Measurements from ENCODE around the gene VSX1.
A peak's percentile ranks its signal among the peaks of the same experiment; 100 is the strongest.

VSX1 gene

DNA sequence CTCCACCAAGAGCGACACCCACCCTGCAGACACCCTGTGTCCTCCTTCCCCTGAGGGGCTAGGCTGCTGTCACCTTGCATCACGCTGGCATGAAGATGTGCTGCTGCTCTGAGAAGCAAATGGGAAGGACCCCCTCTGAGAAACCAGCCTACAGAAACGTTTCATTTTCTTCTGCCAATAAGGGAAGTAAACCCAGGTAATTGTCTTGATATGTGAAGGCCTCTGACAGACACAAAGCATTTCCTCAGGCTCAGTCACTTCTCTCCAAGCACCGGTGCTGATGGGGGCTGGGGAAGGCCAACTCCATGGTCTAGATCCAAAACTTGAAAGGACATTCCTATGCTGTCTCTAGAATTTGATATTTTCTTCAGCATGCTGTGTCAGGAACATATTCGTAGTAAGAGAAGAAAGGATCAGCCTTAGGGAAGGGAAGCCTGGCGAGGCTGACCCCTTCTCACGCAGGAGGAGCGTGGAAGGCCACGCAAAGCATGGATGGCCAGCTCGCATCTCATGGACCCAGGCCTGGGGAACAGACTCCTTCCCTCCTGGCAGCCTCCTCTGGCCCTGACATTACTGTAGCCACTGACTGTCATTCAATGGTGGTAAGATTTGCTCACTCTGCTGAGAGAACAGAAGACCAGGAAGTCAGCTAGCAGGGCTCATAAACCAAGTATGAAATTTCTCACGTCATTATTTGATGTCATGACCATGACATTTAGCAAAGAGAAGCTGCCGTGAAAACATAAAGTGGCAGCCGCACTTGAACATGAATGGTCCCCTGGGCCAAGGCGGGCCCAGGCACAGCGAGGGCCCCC lies 44.4 kb downstream of the VSX1 start:
- DNase-seq, result peak; percentile 13

DNA sequence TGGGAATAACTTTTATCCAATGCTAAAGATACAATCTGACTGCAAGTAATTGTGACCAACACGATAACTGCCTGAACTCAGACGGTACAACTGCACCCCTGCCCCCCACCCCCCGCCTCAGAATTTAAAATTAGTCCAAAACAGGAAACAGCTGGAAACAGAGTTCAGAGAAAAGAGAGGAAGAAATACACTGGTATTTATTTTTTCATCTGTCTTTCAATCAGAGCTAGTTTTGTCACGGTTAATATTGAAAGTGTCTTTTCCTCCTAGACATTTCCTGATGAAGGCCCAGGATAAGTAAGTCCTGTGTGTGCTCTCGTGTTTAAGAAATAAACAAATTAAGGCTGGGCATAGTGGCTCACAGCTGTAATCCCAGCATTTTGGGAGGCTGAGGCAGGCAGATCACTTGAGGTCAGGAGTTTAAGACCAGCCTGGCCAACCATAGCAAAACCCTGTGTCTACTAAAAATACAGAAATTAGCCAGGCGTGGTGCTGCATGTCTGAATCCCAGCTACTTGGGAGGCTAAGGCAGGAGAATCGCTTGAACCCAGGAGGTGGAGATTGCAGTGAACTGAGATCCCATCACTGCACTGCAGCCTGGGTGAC lies 45.5 kb downstream of the VSX1 start:
- peak; percentile 17 for DNase-seq

DNA sequence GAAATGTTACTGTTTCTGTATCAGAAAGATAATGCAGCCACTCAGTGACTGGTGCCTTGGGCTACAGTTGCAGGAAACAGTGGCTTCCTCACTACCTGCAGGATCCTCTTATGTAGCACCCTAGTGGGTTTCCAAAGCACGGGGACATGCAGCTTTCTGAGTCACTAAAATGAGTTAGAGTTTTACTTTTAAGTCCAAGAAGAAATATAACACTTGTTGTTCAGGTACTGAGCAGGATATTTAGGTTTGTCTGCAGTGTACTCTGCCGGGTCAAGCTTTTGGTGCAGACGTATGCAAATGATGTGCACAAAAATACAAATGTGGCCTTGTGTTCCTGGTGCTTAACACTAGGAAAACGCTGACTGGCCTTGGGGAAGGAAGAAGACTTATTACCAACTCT lies 46.0 kb downstream of the VSX1 start:
- no peak for DNase-seq

DNA sequence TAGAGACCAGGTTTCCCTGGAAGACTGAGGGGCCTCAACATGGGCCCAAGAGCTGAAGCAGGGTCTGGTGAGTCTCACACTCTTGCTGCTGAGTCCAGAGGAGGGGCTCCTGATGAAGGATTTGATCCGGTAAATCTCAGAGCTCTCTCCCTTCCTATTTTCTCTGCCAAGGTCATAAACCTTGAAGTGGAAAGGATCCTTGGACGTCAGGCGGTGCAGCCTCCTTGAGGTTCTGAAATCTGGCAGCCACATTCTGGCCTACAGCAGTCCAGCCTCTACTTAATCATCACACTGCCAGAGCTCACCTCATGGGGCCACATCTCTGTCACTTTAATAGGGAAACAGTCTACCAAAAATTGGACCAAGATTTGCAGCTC lies 48.0 kb downstream of the VSX1 start:
- DNase-seq, result peak; percentile 13

DNA sequence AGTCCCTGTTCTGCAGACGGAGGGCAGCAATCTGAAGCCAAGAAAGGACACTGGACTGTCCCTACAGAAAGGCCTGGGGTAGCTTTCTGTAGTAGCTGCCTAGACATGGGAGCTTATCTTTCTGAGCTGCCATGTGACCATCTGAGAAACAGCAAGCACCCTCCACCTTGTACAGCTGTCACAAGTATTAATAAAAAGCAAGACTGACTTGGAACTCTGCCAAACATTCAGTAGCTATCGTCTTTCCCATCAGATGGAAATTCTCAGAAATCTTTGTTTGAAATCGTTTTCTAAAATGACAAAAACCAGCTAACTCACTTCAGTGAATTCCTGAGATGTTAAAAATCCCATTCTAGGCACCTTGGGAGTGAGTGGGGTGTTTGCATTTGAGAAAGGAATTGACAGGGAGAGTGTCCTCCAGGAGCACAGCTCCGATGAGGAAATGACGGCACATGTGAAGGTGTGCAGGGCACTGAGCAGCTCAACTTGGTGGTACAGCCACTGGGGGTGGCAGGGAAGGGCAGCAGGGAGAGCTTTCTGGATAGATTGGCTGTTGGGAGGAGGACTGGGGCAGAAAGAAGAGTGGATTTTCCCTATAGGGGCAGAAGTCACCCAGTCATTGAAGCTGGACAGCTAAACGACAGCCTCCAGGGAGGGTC lies 48.5 kb downstream of the VSX1 start:
- no peak for DNase-seq

DNA sequence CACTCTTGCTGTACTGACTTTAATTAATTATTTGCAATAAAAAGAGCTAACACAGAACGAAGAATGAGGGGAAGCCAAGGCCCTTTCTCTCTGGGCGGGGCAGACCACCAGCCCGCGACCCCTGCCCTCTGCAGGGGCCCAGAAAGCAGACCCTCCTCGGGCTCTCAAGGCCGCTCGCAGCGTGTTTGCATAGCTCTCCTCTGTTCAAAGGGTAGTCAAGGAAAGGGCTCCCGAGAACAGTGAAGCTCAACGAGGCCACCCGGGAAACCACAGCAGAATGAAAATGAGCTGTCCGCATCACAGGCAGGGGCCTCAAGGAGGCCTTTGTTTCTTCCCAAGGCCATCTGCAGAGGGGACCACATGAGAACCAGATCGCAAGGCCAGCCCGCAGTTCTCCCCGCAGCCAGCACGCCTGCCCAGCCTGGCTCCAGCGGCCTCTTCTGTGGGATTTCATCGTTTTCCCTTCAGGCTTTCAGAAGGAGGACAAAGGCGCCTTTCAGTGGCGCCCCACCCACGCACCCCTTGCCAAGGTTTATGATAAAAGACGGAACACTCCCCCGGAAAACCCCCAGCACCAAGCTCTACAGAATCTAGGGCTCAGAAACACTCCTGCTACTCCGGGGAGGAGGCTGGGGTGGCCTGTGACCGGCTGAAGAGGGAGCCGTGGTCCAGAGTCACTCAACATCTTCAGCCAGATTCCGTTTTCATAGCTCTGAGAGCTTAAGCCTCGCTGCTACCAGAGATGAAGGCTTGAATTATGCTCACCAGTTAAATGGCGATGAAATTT lies 49.3 kb downstream of the VSX1 start:
- DNase-seq, result peak; percentile 71

DNA sequence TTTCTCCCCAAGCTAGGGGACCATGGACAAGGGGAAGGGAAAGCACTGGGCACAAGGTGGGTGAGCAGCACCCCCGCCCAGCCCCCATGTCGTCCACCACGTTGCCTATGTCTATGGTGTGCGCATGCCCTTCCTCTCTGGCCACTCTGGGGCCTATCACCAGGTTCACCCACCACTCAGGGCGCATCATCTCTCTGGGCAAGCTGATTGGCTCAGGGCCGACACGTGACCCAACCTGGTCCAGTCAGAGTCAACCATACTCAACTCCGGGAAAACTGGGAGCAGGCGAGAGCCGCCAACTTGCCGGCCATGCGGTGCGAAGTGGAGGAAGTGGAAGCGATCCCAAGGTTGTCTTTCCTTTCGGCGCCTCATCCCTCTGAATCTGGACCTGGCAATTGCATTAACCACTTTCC lies 49.9 kb downstream of the VSX1 start:
- peak; percentile 14 for DNase-seq

DNA sequence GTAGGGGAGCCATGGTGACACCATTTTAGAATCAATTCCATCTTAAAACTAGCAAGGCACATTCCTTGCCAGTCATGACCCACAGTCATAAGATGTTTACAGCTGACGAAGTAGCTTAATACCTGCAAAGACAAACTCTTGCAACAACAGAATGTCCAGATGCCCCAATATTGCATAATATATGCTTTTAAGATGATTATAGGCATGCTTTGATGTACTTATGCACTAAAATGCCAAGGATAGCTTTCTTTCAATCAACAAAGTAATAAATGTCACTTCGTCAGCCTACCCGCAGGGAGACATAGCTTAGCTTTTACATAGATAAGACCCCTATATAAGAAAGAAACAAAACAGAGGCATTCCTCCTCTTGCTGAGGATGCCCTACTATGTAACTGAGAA lies 50.7 kb downstream of the VSX1 start:
- no peak for DNase-seq

DNA sequence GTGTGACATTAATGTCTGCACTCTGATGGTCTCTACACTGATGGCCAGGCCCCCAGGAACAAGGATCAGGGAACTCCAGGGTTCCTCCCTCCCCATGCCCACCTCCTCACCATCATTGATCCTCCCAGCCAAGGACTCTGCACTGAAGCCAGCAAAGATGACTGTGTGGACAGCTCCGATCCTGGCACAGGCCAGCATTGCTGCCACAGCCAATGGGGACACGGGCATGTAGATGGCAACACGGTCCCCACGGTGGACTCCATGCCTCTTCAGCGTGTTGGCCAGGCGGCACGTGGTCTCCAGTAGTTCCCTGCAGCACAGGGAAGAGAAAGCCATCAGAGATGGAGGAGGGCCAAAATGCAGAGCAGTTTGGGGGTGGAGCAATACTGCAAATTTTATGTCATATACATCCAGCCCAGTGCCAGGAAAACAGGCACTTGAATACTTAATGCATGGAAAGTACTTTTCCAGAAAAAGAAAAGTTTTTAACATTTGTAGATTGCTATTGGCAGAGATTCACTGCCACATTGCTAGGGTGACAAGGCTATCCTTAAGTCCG lies 51.2 kb downstream of the VSX1 start:
- peak; percentile 13 for DNase-seq

DNA sequence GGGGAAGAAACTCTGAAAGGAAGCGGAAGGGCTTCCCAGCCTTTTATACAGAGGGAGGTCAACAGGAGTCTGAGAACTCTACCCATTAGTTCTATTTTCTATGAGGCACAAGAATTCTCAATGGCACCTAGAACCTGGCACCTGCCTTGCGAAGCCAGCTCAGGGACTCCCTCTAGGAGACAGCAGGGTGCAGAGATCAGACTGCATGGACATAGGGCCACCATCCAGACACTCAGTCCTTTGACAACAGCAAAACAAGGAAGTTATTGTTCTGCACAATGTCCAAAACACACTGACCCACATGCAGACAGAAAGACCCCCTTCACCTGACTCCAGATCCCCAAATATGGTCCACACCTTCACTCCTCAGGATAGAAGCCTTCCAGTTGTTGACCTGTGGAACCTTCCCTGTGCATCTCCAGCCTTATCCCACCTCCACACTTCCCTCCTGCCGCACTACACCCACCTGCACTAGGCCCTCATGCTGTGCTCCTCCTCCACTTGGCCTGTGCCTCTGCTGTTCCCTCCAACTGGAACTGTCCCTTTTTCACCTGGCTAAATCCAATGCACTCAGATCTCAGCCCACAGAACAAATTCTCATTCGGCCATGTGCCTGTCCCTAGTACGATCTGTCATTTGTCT lies 51.8 kb downstream of the VSX1 start:
- DNase-seq, result peak; percentile 3

DNA sequence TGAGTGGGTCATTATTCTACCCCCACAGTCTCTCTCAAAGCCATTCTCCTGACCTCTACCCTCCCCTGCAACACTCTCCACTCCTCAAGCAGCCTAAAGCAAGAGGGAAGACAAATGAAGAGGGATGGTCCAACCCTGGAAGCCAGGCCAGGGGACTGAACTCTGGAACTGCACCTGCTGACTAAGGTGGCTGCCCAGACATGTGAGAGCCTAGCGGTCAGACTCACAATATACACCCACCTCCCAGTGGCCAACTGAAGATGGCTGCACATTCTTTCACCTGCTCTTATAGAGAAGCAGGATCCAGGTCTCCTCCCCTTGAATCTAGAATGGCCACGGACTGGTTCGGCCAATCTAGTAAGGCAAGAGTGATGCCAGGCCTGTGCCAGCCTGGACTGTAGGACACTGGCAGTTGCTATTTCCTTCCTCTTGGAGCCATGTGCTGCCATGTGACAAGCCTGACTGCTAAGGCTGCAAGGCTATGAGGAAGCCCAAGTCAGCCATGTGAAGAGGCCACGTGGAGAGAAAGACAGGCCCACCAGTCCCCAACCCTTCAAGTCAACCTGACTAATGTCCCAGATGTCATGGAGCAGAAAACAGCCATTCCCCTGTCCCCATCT lies 55.8 kb downstream of the VSX1 start:
- peak; percentile 10 for DNase-seq
